Measurements from ENCODE around the gene ATXN7. TPM values are rescaled to one million over a fixed set of nuclear protein-coding genes. Genes with fewer than 3 reads are reported as not detected.

Gene ATXN7
- total RNA-seq, 1 donor from 2014 or later: 43.2 TPM

DNA sequence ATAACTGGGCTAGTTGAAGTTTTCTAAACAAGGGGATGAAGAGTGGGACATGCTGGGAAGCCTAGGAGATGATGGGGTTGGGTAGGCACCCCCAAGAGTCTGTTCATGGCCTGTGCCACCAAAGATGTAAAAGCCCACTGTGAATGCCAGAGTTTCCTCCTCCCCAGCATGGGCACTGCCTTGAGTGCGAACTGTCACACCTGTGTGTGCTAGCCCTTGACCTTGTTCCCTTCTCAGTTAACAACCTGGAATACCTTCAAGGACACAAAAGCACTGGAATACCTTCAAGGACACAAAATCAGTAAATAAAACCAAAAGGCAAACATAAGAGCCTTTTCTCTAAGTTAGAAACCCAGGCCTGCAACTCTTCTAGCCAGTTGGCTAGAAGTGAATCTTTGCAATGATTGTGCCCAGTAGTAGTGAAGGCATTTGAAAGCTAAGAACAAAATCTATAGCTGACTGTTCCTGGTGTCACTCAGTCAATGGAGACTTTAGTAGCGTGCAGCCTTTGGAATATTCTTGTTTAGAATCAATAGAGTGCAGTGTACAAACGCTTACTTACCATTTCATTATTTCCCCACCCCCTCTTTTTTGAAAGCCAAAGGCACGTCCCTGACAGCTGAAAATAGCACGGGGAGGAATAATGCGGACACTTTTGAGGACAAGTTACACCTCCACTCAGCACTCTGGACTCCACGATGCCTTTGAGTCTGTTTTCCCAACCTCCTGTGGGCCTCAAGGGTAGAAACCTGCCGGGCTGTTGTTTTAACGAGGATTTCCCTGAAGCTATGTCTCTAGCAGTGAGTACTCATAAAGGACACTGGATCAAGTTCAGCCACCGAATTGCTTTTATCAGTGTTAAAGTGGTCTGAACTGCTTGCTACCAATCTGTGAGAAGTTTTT is 135.4 kb downstream of the ATXN7 start:
- TF ChIP-seq POLR2AphosphoS5 (IDR thresholded peaks at IDR 0.05; ENCODE audit: insufficient read depth in 1 of 2, low read depth in 1 of 2) (no peak), POLR2A (IDR thresholded peaks at IDR 0.05) (no peak)
- TF ChIP-seq, protein P1, sequence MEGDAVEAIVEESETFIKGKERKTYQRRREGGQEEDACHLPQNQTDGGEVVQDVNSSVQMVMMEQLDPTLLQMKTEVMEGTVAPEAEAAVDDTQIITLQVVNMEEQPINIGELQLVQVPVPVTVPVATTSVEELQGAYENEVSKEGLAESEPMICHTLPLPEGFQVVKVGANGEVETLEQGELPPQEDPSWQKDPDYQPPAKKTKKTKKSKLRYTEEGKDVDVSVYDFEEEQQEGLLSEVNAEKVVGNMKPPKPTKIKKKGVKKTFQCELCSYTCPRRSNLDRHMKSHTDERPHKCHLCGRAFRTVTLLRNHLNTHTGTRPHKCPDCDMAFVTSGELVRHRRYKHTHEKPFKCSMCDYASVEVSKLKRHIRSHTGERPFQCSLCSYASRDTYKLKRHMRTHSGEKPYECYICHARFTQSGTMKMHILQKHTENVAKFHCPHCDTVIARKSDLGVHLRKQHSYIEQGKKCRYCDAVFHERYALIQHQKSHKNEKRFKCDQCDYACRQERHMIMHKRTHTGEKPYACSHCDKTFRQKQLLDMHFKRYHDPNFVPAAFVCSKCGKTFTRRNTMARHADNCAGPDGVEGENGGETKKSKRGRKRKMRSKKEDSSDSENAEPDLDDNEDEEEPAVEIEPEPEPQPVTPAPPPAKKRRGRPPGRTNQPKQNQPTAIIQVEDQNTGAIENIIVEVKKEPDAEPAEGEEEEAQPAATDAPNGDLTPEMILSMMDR (IDR thresholded peaks at IDR 0.05): no peak
- Histone ChIP-seq H3K27ac (no peak overlapping the region), H3K4me3 (no peak overlapping the region), H3K36me3 (peaks cover 0 to 49% of the 10 kb centered on the region in 2 donors), H3K4me1 (no peaks in the 10 kb centered on the region), H3K27me3 (no peaks in the 10 kb centered on the region), H3K9me3 (no peaks in the 10 kb centered on the region)
- no peak for DNase-seq (ENCODE audit: extremely low spot score in 2 of 2)
- intact Hi-C loops (cut with DNase I): loop anchor here (10.0 kb wide), 1 partner anchor 644 kb away; no protein-coding TSS in a partner anchor

DNA sequence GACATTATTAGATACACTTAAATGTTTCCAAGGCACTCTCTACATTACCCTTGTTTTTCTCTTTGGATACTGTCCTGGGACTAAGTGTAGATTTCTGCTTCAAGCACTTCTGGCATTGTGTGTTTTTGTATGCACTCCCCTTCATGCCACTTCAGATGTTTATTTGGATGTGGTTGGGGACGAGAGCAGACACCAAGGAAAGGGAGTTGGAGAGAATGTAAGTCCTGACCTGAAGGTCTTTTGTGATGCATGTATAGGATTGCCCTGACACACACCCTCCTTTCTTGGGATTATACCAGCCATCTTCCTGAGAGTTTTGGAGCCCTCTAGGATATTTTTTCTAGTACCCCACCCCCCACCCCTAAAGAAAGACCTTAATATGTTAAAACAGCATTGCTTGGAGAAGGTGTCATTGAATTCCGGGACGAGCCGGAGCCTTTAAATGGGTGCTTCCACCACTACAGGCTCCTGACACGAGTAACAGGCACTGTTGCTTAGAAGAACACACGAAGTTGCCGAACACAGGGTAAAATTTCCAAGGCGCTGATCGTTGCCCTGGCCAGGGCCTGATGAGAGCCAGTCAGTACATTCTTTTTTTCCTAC is 136.9 kb downstream of the ATXN7 start:
- Histone ChIP-seq H3K27ac (no peak overlapping the region), H3K4me1 (no peaks in the 10 kb centered on the region), H3K36me3 (peaks cover 0 to 36% of the 10 kb centered on the region in 2 donors), H3K9me3 (no peaks in the 10 kb centered on the region), H3K27me3 (no peaks in the 10 kb centered on the region), H3K4me3 (no peak overlapping the region)
- DNase-seq (ENCODE audit: extremely low spot score in 2 of 2): no peak
- TF ChIP-seq, protein P1 (IDR thresholded peaks at IDR 0.05): no peak
- no peak for TF ChIP-seq POLR2A (IDR thresholded peaks at IDR 0.05)
- no peak for TF ChIP-seq POLR2AphosphoS5 (IDR thresholded peaks at IDR 0.05; ENCODE audit: insufficient read depth in 1 of 2, low read depth in 1 of 2)
- intact Hi-C loops (cut with DNase I): no loop called here

DNA sequence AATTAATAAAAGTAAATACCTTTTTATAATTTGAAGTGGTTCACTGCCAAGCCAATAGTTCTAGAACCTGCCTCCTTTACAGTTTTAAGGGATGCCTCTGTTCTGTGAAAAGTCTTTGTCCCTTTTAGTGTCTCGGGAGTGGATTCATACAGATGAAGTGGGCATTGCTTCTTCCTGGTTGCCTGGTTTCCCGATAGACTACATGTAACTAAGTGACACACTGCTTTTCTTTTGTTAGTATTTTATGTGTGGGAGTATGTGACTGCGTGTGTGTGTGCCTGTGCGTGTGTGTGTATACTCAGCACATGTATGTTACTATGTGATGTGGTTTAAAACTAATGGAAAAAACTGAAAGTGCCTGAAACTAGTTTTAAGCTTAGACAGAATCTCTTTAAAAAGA is 138.6 kb downstream of the ATXN7 start:
- Histone ChIP-seq H3K27ac (no peak overlapping the region), H3K4me3 (no peak overlapping the region), H3K36me3 (peaks cover 0 to 34% of the 10 kb centered on the region in 2 donors), H3K4me1 (no peaks in the 10 kb centered on the region), H3K9me3 (no peaks in the 10 kb centered on the region), H3K27me3 (no peaks in the 10 kb centered on the region)
- TF ChIP-seq POLR2A (IDR thresholded peaks at IDR 0.05) (no peak), POLR2AphosphoS5 (IDR thresholded peaks at IDR 0.05; ENCODE audit: insufficient read depth in 1 of 2, low read depth in 1 of 2) (no peak)
- TF ChIP-seq, protein P1 (IDR thresholded peaks at IDR 0.05): no peak
- intact Hi-C loops (cut with DNase I): no loop called here
- DNase-seq (ENCODE audit: extremely low spot score in 2 of 2): no peak

DNA sequence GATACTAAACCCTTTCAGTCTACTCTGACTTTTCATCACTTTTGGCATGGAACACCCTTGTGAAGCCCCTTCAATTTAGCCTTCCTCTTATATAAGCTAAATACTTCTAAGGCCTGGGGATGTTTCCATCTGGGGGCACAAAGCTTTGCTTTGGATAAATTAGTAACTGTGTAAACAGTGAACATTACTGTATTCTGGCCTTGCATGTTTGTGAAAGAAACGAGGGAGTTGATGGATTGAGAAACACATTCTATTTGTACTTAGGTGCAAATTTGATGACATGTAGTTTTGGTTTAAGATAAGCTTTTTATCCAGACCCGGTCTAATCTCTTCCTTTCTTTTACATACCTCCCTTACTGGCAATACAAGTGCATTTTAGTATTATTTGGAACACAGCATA is 139.9 kb downstream of the ATXN7 start:
- no peaks in the 10 kb centered on the region for H3K9me3 ChIP-seq
- H3K4me1 ChIP-seq: no peaks in the 10 kb centered on the region
- TF ChIP-seq, protein P1 (IDR thresholded peaks at IDR 0.05): no peak
- TF ChIP-seq POLR2AphosphoS5 (IDR thresholded peaks at IDR 0.05; ENCODE audit: insufficient read depth in 1 of 2, low read depth in 1 of 2): no peak
- no peak overlapping the region for H3K27ac ChIP-seq
- intact Hi-C loops (cut with DNase I): no loop called here
- peaks cover 0 to 38% of the 10 kb centered on the region in 2 donors for H3K36me3 ChIP-seq
- DNase-seq (ENCODE audit: extremely low spot score in 2 of 2): no peak
- no peak overlapping the region for H3K4me3 ChIP-seq
- H3K27me3 ChIP-seq: no peaks in the 10 kb centered on the region

DNA sequence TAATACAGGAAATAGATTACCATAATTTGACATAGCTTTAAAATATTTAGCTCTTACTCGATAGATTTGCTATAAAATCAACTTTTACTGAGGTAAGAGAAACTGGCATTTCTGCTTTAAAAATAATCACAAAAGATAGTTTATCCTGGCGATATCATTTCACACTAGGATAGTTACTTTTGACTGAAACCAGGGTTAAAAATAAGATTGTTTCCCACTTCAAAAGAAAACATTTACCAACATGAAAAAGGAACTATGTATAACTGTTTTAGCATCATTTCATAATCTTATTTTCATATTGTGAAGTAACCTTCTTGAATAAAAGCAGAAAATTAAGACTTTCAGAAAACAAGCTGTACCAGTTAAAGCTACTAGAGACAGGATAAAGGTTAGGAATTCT is 144.3 kb downstream of the ATXN7 start:
- no peaks in the 10 kb centered on the region for H3K9me3 ChIP-seq
- no peaks in the 10 kb centered on the region for H3K4me1 ChIP-seq
- no peak overlapping the region for H3K4me3 ChIP-seq
- DNase-seq (ENCODE audit: extremely low spot score in 2 of 2): no peak
- intact Hi-C loops (cut with DNase I): no loop called here
- peaks cover 0 to 58% of the 10 kb centered on the region in 2 donors for H3K36me3 ChIP-seq
- H3K27ac ChIP-seq: no peak overlapping the region
- TF ChIP-seq, protein P1 (IDR thresholded peaks at IDR 0.05): no peak
- no peaks in the 10 kb centered on the region for H3K27me3 ChIP-seq
